ENCODE measurements around the gene SPHK1.
A peak's percentile ranks its signal among the peaks of the same experiment; 100 is the strongest.

Gene SPHK1

DNA sequence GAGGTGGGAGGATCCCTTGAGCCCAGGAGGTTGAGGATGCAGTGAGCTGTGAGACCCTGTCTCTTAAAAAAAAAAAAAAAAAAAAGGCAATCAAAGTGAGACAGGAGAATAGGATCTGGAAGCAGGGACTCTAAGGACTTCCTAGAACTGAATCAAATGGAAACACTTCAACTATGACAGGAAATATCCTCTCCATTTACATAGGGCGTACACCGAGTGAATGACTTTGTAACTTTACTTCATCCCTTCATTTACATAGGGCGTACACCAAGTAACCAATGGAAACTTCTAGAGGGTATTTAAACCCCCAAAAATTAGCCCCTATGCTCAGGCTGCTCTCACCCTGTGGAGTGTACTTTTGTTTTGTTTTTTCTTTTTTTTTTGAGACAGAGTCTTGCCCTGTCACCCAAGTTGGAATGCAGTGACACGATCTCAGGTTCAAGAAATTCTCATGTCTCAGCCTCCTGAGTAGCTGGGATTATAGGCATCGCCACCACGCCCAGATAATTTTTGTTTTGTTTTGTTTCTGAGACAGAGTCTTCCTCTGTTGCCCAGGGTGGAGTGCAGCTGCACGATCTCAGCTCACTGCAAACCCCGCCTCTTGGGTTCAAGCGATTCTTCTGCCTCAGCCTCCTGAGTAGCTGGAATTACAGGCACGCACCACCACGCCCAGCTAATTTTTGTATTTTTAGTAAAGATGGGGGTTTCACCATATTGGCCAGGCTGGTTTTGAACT, 21.1 kb upstream of the SPHK1 start:
- no peak for DNase-seq

DNA sequence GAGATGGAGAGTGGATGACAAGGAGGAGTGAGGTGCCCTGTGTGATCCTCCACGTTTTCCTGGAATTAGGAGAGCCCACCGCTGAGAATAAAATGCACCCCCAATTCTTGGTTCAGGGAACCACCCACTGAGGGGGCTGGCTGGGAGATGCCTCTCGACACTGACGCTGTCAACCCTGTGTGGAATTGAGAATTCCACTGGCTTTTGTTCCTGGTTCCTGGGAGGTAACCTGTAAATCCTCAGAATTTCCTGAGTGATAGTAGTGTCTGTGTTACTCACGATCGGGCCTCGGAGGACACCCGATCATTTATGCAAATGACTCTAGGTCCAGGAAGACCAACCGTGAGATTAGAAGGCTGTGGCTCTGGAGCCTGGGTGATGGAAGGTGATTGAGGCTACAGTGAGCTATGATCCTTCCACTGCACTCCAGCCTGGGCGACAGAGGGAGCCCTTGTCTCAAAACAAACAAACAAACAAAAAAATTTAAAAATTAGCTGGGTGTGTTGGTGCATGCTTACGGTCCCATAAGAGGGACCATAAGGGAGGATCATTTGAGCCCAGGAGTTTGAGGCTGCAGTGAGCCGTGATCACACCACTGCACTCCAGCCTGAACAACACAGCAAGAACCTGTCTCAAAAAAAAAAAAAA, 19.0 kb upstream of the SPHK1 start:
- DNase-seq: no peak

DNA sequence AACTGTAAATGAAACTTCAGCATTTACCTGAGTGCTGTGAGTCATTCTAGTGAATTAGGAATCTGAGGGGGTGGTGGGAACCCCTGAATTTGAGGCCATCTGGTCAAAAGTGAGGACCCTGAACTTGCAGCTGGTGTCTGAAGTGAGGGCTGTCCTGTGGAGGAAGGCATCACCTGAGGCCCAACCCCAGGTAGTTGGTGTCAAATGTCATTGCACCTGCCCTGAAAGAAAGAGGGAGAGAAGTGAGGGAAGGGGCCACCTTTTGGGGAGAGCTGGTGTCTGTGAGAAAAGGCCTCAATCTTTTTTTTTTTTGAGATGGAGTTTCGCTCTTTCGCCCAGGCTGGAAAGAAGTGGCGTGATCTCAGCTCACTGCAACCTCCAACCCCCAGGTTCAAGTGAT, 18.2 kb upstream of the SPHK1 start:
- no peak for DNase-seq

DNA sequence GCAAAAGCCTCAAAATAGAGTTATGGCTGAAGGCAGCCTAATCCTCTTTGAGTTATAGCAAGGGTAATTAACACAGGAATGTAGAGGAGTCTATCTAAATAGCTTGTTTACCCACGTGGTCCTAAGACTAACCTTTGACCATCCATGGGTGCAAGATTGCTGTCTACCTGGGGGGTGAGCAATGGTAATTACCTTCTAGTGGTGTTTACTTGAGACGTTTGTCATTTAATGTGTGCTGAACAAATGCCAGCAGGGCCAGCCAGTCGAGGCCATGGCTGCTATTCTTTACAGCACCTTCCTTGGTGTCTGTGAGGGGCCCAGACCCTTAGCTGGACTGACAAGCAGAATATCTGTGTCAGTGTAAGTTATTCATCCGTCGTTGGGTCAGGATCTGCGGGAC, 16.8 kb upstream of the SPHK1 start:
- no peak for DNase-seq

DNA sequence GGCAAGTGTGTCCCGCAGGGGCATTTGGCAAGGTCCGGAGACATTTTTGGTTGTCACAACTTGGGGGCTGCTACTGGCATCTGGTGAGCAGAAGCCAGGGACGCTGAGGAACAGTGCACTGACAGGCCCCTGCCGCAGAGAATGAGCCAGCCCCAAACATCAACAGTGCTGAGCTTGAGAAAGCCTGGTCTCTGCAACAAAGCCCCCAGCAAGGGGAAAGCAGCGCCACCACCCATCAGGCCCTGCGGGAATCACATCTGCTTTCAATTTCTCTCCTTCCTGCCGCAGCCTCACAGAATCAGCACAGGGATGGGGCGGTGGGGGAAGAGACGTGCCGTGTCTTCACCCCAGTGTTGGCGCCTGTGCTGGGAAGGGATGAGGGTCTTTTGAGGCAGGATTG, 15.9 kb upstream of the SPHK1 start:
- peak; percentile 92 for DNase-seq

DNA sequence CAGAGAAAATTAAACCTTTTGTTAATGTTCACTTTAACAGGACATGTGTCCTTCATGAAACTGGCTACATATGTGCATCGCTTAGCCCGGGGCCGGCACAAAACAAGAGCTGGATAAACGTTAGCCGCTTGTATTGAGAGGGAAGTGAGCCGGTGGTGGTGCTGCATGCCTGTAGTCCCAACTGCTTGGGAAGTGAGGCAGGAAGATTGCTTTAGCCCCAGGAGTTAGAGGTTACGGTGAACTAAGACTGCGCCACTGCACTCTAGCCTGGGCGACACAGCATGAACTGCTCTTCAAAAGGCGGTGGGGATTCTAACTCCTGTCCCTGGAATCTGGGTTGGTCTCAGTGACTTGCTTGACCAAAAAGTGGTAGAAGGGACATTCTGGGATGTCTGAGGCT, 15.0 kb upstream of the SPHK1 start:
- peak; percentile 48 for DNase-seq

DNA sequence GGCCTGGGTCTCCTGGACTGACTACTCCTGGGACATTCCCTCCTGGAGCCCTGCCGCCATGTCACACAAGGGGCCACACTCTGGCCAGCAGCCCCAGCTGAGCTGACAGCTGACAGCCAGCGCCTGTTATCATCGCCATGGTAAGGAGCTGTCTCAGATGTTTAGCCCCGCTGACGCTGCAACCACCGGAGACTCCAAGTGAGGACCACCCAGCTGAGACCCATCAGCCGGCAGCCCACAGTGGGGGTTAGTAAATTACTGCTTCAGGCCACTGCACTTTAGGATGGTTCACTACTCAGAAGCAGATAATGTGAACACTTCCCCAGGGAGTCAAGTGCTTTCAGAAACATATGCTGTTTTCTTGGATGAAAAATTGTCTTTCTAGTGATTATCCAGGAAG, 14.6 kb upstream of the SPHK1 start:
- peak; percentile 62 for DNase-seq

DNA sequence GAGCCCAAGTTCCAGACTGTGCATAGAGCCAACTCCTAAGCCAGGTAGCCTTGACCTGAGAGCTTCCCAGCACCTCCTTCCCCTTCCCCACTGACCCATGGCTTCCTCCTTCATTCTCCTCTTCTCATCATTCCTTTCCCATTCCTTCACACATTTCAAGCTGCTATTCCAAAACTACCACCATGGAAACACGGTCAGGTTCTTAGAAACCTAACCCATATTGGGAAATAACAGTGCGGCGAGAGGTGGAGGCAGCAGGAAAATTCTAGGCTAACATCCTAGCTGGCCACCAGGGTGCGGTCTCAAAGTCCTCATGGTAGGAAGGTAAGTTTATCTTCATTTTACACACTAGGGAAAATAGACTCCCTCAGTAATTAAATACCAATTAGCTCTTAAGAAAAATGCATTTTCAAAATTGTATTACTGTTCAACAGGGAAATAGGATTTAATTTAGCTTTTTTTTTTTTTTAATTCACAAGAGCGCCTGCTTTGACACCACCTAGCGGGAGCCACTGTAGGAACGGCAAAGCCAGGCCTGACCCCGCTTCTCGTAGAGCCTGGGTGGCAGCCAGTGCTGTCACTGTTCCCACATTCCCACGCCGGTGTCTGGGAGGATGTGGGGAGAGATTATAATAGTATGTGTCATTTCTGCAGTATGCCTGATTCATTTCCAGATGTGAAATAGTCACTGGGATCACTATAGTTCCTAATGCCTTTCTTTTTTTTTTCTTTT, 14.0 kb upstream of the SPHK1 start:
- peak; percentile 97 for DNase-seq

DNA sequence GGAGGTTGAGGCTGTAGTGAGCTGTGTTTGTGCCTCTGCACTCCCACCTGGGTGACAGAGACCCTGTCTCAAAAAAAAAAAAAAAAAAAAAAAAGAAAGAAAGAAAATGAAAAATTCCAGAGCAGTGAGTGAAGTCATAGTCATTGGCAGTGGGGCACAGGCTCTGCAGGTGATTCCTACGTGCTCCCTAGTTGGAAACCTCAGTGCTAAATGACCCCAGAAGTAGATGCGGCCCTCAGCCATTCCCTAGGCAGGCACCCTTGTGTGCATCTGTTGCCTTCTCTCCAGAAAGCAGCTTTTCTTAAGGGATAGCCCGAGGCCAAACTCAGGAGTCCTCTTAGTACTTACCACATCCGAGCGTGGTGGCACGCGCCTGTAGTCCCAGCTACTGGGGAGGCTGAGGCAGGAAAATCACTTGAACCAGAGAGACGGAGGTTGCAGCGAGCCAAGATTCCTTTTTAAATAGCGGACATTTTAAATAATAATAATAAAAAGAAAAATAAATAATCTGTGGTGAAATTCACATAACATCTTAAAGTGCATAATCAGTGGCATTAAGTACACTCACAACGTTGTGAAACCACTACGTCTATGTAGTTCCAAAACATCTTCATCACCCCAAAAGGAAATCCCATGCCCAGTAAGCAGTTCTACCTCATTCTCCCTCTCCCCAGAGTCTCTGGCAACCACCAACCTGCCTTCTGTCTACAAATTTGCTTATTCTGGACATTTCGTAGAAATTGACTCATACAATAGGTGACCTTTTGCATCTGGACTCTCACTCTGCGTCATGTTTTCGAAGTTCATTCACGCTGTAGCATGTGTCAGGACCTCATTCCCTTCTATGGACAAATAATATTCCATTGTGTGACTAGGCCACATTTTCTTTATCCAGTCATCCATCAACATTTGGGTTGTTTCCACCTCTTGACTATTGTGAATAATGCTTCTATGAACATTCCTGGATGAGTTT, 12.5 kb upstream of the SPHK1 start:
- peak; percentile 97 for DNase-seq

DNA sequence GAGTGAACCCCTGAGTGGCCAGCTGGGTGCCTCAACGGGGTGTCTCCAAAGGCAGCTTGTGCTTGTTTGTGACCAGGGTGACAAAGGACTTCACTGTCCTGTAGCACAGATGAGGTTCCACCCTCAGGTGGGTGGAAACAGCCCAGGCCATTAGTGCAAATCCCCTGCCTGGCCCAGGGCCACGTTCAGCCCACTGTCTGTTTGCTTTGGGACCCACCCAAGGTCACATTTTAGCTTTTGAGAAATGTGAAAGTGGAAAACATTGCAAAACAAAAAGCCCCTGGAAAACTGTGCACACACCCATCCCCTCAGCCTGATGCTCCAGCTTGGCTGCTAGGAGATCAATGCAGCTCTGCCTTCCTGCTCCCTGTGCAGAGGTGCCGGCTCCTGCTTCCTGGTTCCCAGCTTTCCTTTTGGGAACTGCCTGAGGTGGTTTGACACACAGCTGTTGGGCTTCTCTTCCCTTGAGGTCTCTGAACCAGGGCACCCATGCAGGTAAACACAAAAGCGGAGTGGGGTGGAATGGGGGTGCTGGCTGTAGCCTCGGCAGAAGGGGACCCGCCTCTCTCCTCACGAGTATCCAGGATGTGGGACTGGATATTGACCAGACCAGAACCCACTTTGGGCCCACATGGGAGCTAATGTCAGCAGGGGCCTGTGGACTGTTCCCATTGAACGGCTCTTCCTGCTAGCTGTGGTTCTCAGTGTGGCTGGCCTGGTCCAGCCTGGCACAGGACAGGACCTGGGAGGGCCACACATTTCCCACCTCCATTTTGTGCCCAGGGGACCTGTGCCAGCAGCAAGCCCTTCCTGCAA, 7.9 kb upstream of the SPHK1 start:
- no peak for DNase-seq

DNA sequence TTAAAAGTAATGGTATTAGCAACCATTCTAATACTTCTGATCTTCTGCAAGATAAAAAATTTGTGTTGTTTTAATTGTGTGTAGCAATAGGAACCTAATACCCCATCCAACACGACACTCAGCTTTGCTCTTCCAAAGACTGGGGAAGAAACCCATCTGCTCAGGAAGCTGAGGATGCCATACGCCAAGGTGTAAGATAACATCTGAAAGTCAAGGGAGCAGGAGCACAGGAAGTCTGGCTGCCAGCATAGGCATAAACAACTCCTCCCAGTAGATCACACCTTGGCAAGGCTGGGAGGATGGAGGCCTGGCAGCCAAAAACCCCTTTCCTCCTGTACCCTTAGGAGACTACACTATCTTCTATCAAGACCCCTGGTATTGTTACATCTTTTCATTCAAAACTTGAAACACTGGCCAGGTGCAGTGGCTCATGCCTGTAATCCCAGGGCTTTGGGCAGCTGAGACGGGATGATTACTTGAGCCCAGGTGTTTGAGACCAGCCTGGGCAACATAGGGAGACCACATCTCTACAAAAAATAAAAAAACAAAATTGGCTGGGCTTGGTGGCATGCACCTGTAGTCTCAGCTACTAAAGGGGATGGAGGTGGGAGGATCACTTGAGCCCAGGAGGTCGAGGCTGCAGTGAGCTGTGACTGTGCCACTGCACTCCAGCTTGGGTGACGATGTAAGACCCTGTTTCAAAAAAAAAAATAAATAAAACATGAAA, 5.7 kb upstream of the SPHK1 start:
- no peak for DNase-seq

DNA sequence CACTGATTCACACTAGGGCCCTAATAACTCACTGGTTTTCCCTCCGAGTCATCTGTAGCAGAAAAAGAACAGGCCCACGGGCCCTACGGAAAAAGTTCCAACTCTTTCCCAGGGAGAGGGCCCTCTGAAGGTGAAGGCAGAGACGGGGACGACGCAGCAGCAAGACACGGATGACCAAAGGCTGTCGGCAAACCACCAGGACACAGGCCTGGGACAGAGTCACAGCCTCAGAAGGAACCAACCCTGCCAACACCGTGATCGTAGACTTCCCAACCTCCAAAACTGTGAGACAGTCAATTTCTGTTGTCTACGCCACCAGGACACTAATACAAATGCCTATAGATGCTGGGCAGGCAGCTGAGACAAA, 5.2 kb upstream of the SPHK1 start:
- DNase-seq: no peak

DNA sequence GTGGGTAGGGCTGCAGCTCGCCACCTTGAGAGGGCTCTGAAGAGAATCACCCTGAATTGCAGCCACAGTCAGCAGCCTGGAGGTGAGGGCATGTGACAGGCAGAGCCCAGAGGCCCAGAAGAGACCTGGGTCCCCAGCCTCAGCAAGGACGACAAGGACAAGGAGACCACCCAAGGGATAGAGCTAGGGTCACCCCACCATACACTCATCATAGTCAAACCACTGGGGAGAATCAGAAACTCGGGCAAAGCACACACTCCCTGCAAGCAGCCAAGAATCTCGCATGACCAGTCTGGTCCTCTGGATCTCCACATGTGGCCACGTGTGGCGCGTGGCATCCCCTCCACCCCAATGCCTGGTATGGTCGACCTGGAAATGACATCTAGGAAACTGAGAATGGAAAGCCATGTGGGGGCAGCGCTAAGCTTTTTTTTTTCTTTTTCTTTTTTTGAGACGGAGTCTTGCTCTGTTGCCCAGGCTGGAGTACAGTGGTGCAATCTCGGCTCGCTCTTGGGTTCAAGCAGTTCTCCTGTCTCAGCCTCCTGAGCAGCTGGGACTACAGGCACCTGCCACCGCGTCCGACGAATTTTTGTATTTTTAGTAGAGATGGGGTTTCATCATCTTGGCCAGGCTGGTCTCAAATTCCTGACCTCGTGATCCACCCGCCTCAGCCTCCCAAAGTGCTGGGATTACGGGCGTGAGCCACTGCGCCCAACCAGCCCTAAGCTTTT, 4.6 kb upstream of the SPHK1 start:
- no peak for DNase-seq

DNA sequence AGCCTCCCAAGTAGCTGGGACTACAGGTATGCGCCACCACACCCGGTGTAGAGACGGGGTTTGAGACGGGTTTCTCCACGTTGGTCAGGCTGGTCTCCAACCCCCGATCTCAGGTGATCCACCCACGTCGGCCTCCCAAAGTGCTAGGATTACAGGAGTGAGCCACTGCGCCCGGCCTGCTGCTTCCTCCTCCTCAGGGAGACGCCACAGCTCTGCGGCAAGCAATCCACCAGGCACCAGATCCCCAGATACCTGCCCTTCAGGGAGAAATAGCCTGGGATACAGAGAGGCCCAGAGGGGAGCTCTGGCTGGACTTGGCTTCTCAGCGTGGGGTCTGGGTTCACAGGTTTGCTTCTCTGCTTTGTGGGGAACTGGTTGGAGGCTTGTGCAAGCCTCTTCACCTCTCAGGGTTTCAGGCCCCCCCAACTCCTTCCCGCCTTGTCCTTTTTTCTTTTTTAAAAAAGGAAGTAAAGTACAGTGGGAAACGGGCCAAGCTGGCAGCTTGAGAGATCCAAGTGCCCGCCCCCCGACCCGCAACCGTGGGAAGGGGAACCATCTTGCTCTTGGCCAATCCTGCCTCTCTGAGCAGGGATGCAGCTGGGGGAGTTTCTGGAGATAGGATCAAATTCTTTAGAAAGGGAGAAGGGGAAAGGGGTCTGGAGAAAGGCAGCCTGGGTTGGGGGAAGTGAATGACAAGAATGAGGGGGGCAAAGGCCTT, 2.6 kb upstream of the SPHK1 start:
- no peak for DNase-seq

DNA sequence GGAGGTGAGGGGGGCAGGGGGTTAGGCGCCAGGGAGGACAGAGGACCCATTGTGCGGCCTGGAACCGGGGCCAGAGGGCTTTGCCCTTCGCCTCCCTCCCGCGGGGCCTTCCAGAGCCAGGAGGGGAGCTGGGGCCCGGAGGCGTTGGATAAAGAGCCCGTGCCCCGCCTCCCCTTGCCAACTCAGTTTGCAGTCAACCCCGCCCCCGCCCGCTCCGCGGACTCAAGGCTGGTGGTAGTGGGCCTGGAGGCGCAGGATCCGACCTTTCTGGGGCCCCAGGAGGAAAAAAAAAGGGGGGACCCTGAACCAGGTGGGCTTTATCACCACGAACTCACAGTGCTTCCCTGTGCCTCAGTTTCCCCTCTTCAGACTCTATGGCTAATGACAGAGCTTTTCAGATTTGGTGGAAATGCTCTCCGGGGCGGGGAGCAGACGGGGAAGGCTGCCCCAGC, 2.0 kb upstream of the SPHK1 start:
- peak; percentile 65 for DNase-seq

DNA sequence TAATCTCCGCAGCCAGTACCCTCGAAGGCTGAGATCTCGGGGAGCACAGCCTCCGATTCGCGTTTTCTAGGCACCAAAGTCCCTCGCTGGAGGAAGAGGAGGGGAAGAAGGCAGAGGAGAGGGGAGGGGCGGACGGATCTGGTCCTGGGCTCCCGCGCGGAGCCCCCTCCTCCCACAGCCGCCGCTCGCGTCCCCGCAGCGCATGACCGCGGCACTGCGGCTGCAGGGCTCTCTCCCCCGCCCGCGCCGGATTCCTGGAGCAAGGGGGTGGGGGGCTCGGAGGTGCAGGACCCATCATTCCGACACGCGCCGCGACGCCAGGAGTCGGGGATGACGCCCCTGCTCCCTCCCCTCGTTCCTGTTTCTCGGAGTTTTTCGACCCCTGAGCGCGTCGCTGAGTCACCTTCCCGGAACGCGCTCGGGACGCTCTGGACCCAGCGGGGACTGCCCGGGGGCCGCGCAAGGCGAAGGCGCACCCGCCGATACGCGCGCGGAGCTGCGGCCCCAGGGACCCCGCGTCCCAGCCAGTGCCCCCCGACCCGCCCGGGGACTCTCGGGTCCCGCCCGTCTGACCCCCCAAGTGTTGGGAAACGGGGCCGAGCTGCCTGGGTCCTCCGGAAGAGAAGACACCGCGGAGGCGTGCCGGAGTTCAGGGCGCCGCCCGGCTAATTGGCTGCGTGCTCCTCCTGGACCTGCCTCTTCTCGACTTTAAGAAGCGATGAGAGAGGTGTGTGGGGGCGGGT, 1.4 kb upstream of the SPHK1 start:
- DNase-seq: peak; percentile 90

DNA sequence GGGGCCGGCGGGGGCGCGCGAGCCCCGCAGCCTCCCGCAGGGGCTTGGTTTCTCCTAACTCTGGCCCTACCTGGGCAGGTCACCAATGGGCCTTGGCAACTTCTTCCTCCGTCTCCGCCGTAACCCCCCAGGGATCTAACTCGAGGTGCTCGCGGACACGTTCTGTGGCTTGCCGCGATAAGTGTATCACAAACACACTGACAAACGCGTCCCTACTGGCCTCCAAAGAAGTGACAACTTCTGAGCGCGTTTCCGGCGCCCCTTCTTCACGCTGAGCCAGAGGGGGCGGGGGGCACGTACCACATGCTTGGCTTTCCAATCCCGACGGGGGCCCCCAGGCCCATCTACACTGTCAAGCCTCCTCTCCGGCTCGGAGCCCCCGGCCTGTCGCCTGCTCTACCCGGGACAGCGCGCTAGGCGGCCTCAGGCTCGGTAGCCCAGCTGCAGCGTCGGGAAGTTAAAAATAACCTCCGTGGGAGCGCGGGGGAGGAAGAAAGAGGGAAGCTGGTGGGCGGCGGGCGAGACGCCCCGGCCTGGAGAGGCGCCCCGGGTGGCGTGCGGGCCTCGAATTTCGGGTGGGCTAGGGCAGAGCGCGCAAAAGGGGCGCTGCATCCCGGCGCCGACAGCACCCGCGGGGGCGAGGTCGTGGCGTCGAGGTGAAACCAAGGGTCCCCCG, 725 bp upstream of the SPHK1 start:
- DNase-seq: peak; percentile 59

All from fibroblast of upper back skin (primary cell).